ENCODE measurements around the gene ZBED2. TPM values are rescaled to one million over a fixed set of nuclear protein-coding genes. Genes with fewer than 3 reads are reported as not detected.

The ZBED2 gene
- total RNA-seq, 1 experiment from 2014 or later: 0.07 TPM

GRCh38 chr3:111568355-111568754 lies 26.8 kb downstream of the ZBED2 start (continued):
- TF ChIP-seq ZNF532 (CRISPR knock-in tag; IDR thresholded peaks at IDR 0.05; ENCODE audit: borderline replicate concordance) (no peak), ZNF317 (CRISPR knock-in tag; IDR thresholded peaks at IDR 0.05; ENCODE audit: borderline replicate concordance, low read depth) (no peak), AFF4 (CRISPR knock-in tag; IDR thresholded peaks at IDR 0.05; ENCODE audit: borderline replicate concordance) (no peak), FOXK1 (CRISPR knock-in tag; IDR thresholded peaks at IDR 0.05) (no peak), RORB (CRISPR knock-in tag; IDR thresholded peaks at IDR 0.05) (no peak)

- DNase-seq (ENCODE audit: low spot score) (no peak), ATAC-seq (no peak)
- TF ChIP-seq NFATC4 (CRISPR knock-in tag; IDR thresholded peaks at IDR 0.05) (no peak), TP53 (CRISPR knock-in tag; IDR thresholded peaks at IDR 0.05) (no peak), CDX4 (CRISPR knock-in tag; IDR thresholded peaks at IDR 0.05; ENCODE audit: borderline replicate concordance) (no peak), CREM (CRISPR knock-in tag; IDR thresholded peaks at IDR 0.05) (no peak), STAT6 (CRISPR knock-in tag; conservative IDR thresholded peaks at IDR 0.05; ENCODE audit: low read depth) (no peak), E2F5 (CRISPR knock-in tag; IDR thresholded peaks at IDR 0.05) (no peak), AFF4 (CRISPR knock-in tag; IDR thresholded peaks at IDR 0.05; ENCODE audit: borderline replicate concordance) (no peak), NR1H2 (CRISPR knock-in tag; IDR thresholded peaks at IDR 0.05) (no peak), ZNF219 (CRISPR knock-in tag; IDR thresholded peaks at IDR 0.05; ENCODE audit: borderline replicate concordance) (no peak), ZNF425 (CRISPR knock-in tag; conservative IDR thresholded peaks at IDR 0.05) (no peak), ATF3 (CRISPR knock-in tag; conservative IDR thresholded peaks at IDR 0.05) (no peak)
- H3K27ac Mint-ChIP-seq: no peak overlapping the region
- POLR2A ChIA-PET: no interaction called here
- H3K27me3 Mint-ChIP-seq (ENCODE audit: low read depth): no peaks in the 10 kb centered on the region
- CTCF ChIA-PET: no interaction called here
- H3K4me1 Mint-ChIP-seq: peaks cover 10% of the 10 kb centered on the region
- peaks cover 6% of the 10 kb centered on the region; the same call in 1 of the 2 replicates for H3K36me3 Mint-ChIP-seq
- H3K9me3 Mint-ChIP-seq: peaks cover 5% of the 10 kb centered on the region
- H3K4me3 Mint-ChIP-seq: no peak overlapping the region
These were observed 28.3 kb downstream of the ZBED2 start for GRCh38 chr3:111566844-111567243.

All from WTC11 (cell line).